Brain microvascular endothelial cell (primary cell): Measurements from ENCODE around the gene EDEM1.

ENCODE experiments used
- DNase-seq: peaks from one replicate; pipeline ENCODE4 v3.0.0-alpha.2; 2020
- H3K27ac ChIP-seq: fragments of 250-450 bp; sonication (Bioruptor Pico); 2 replicates; pipeline ENCODE4 v1.5.1; 2020; ENCODE audit warnings: mild to moderate bottlenecking, moderate library complexity
- H3K27me3 ChIP-seq: fragments of 250-450 bp; sonication (Bioruptor Pico); replicated peaks from 2 replicates; pipeline ENCODE4 v1.5.1; 2020; ENCODE audit warnings: mild to moderate bottlenecking
- H3K36me3 ChIP-seq: fragments of 250-450 bp; sonication (Bioruptor Pico); replicated peaks from 2 replicates; pipeline ENCODE4 v1.5.1; 2020; ENCODE audit warnings: mild to moderate bottlenecking
- H3K4me3 ChIP-seq: 2 replicates; pipeline ENCODE4 v1.5.1; 2011; ENCODE audit warnings: low read depth, mild to moderate bottlenecking, control low read depth, low read length, moderate library complexity
- in situ Hi-C: cut with HindIII; loops from 2 replicates; pipeline ENCODE4 v1.10.0; 2017; ENCODE audit warnings: low sequenced_read_pairs, low pct_ligation_motif_present
- TF ChIP-seq, protein P1 (sequence below): IDR thresholded peaks from 2 replicates; pipeline ENCODE4 v1.5.1; 2011; ENCODE audit warnings: low read depth, mild to moderate bottlenecking, moderate library complexity, low read length, control low read depth, inconsistent platforms; ENCODE audit errors: missing control alignments

The EDEM1 gene

GRCh38 chr3:5198313-5198677, 10.8 kb downstream of the EDEM1 start:
- peaks cover 36% of the 10 kb centered on the region for H3K36me3 ChIP-seq
- in situ Hi-C loops: no loop called here
- no peak for DNase-seq
- TF ChIP-seq, protein P1, sequence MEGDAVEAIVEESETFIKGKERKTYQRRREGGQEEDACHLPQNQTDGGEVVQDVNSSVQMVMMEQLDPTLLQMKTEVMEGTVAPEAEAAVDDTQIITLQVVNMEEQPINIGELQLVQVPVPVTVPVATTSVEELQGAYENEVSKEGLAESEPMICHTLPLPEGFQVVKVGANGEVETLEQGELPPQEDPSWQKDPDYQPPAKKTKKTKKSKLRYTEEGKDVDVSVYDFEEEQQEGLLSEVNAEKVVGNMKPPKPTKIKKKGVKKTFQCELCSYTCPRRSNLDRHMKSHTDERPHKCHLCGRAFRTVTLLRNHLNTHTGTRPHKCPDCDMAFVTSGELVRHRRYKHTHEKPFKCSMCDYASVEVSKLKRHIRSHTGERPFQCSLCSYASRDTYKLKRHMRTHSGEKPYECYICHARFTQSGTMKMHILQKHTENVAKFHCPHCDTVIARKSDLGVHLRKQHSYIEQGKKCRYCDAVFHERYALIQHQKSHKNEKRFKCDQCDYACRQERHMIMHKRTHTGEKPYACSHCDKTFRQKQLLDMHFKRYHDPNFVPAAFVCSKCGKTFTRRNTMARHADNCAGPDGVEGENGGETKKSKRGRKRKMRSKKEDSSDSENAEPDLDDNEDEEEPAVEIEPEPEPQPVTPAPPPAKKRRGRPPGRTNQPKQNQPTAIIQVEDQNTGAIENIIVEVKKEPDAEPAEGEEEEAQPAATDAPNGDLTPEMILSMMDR: no peak
- no peak overlapping the region for H3K27ac ChIP-seq
- no peak overlapping the region for H3K4me3 ChIP-seq
- no peaks in the 10 kb centered on the region for H3K27me3 ChIP-seq

- DNase-seq: no peak
- H3K27me3 ChIP-seq: no peaks in the 10 kb centered on the region
- in situ Hi-C loops: no loop called here
- H3K27ac ChIP-seq: no peak overlapping the region
- peaks cover 38% of the 10 kb centered on the region for H3K36me3 ChIP-seq
- TF ChIP-seq, protein P1: no peak
- H3K4me3 ChIP-seq: no peak overlapping the region
Observed at GRCh38 chr3:5198986-5199731, 11.7 kb downstream of the EDEM1 start.

DNA sequence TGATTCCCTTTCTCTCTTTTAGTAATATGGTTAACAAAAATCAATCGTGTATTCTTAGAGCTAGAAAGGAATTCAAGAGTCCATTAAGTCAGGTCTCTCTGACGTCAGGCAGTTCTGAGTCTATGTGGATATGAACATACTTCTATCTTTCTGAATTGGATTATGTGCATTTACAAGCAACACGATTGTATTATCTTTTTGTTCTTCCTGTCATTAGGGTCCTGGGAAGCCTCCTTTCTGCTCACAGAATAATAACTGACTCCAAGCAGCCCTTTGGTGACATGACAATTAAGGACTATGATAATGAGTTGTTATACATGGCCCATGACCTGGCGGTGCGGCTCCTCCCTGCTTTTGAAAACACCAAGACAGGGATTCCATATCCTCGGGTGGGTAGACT, 14.0 kb downstream of the EDEM1 start:
- Histone ChIP-seq H3K4me3 (no peak overlapping the region), H3K27me3 (no peaks in the 10 kb centered on the region), H3K36me3 (peaks cover 59% of the 10 kb centered on the region), H3K27ac (no peak overlapping the region)
- TF ChIP-seq, protein P1: no peak
- DNase-seq: no peak
- in situ Hi-C loops: no loop called here

GRCh38 chr3:5202222-5202621, 14.7 kb downstream of the EDEM1 start:
- no peak overlapping the region for H3K27ac ChIP-seq
- in situ Hi-C loops: no loop called here
- no peak for DNase-seq
- no peaks in the 10 kb centered on the region for H3K27me3 ChIP-seq
- TF ChIP-seq, protein P1: no peak
- H3K4me3 ChIP-seq: no peak overlapping the region
- H3K36me3 ChIP-seq: peaks cover 65% of the 10 kb centered on the region

DNA sequence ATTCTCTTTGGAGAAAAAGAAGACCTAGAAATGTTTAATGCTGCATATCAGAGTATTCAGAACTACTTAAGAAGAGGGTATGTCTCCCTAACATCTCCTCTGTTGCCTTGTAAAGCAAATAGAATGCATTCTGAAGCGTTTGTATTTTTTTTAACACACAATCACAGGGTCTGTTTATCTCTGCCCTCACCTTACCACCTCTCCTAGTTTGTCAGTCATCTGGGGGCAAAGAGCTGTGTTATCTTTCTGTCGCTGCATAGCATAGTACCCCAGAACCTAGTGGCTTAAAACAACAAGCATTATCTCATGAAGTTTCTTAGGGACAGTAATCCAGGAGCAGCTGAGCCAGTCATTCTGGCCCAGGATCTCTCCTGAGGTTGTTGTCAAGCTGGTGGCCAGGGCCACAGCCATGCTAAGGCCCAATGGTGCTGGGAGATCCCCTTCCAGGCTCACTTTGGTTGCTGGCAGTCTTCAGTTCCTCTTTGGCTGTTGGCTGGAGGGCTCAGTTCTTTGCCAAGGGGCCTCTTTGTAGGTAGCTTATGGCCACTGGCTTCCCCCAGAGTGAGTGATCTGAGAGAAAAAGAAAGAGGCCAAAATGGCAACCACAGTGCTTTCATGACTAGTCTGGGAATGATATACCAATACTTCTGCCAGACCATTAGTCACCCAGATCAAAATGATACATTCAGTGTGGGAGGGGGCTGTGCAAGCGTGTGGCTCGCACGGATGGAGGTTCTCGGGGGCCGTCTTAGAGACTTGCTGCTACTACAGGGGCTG, 17.8 kb downstream of the EDEM1 start:
- H3K27ac ChIP-seq: peak overlapping the region; percentile 44
- in situ Hi-C loops: no loop called here
- no peak overlapping the region for H3K4me3 ChIP-seq
- no peak for DNase-seq
- TF ChIP-seq, protein P1: no peak
- no peaks in the 10 kb centered on the region for H3K27me3 ChIP-seq
- peaks cover 84% of the 10 kb centered on the region for H3K36me3 ChIP-seq
